ENCODE data around the gene OXA1L.
"Not testable (repeated sequence)": the region's sequence is repeated elsewhere in the genome, so short reads cannot be mapped to it uniquely, and the experiment has no call there.

OXA1L gene

GRCh38 chr14:22801716-22802115 is 35.2 kb downstream of the OXA1L start:
- DNase-seq: peak in 2 of 4 experiments; percentile 48 to 62

- no peak for DNase-seq
Observed at GRCh38 chr14:22802860-22803686, 36.6 kb downstream of the OXA1L start.

- DNase-seq: no peak
Observed at GRCh38 chr14:22803687-22803974, 37.1 kb downstream of the OXA1L start.

- not testable (repeated sequence) for DNase-seq
Observed at GRCh38 chr14:22805235-22805634, 38.7 kb downstream of the OXA1L start.

GRCh38 chr14:22807432-22808087 is 41.1 kb downstream of the OXA1L start:
- no peak for DNase-seq

GRCh38 chr14:22808388-22809209 is 42.1 kb downstream of the OXA1L start:
- no peak for DNase-seq

GRCh38 chr14:22811722-22812121 is 45.2 kb downstream of the OXA1L start:
- DNase-seq: peak; percentile 37 to 75 (median 68)

- no peak for DNase-seq
Observed at GRCh38 chr14:22812744-22813143, 46.3 kb downstream of the OXA1L start.

- no peak for DNase-seq
Observed at GRCh38 chr14:22813145-22813544, 46.7 kb downstream of the OXA1L start.

GRCh38 chr14:22814373-22814772 is 47.9 kb downstream of the OXA1L start:
- DNase-seq: no peak

GRCh38 chr14:22814941-22815713 is 48.6 kb downstream of the OXA1L start, which contains the start of gene SLC7A7:
SLC7A7 (minus strand) TSS chr14:22815435; CDS start chr14:22813398, 2,037 bp downstream.
- DNase-seq: peak; percentile 43 to 73 (median 69)

GRCh38 chr14:22819151-22819988 is 52.9 kb downstream of the OXA1L start:
- peak in 3 of 4 experiments; percentile 54 to 70 (median 55) for DNase-seq

- DNase-seq: no peak
Observed at GRCh38 chr14:22820731-22821130, 54.2 kb downstream of the OXA1L start.

- no peak for DNase-seq
Observed at GRCh38 chr14:22821193-22822015, 54.9 kb downstream of the OXA1L start.

- no peak for DNase-seq
Observed at GRCh38 chr14:22822016-22822570, 55.6 kb downstream of the OXA1L start.

All from suppressor macrophage (primary cell).